HG02885 (cell line): ENCODE results near the gene GSG1.
A peak's percentile ranks its signal among the peaks of the same experiment; 100 is the strongest.

Experiments used
- ATAC-seq: cut with Tn5 transposase; IDR thresholded peaks from one replicate; pipeline ENCODE4 v1.9.1; 2021; ENCODE audit warnings: mild to moderate bottlenecking; ENCODE audit not compliant: unreplicated experiment, poor library complexity

The GSG1 gene

GRCh38 chr12:13121568-13121967 is 18.1 kb upstream of the GSG1 start:
- ATAC-seq: no peak

DNA sequence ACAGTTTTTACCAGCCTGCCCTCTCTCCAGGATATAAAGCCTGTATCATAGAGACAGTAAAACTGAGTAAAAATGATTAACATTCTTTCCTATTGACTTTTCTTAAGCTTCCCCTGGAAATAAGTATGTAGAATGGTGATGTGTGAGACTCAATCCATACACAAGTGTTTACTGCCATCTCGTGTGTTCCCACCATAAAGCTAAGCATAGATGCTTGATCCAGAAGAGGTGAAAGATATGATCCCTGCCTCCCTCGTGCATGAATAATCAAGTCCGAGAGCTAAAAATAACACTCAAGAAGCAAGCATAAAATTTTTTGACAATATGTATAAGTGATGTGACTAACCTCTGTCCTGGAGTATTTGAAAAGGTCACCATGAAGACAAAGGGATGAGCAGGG is 16.9 kb upstream of the GSG1 start:
- ATAC-seq: no peak

DNA sequence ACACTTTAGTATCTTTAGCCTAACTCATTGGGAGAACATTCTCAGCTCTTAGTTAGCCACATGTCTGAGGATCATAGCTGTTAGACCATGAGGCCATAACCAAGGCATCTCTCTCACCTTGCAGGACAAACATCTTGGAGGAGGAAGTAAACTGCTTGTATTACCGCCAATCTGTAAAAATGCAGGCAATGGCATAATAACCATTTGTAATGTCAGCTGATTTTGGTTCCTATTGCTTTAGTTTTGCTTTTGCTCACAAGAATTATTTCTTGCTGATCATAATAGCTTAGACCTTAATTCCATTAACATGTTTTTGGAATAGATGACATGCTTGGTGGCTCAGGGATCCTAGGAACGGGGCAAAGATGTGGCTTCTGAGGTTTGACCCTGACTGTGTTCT is 16.4 kb upstream of the GSG1 start:
- ATAC-seq: no peak

GRCh38 chr12:13117029-13117428 is 13.6 kb upstream of the GSG1 start:
- no peak for ATAC-seq

DNA sequence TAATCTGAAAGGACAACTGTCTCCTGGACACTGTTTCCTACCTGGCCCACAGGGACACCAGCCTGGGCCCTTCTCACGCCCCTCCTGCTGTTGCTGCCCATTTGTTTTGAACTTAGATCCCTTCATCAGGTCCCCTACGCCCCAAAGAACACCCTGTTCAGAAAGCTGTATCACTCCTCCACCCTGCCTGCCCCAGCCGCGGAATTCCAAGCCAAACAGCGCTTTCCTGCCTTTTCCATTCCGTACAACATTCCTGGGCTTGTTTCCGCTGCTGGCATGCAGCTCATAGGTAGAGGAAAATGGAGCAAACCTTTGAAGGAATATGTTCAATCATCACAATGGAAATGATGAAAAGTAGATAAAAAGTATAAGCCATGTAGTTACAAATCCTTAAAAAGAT is 12.8 kb upstream of the GSG1 start:
- no peak for ATAC-seq

- no peak for ATAC-seq
Measured at GRCh38 chr12:13114251-13115052, 11.0 kb upstream of the GSG1 start.

DNA sequence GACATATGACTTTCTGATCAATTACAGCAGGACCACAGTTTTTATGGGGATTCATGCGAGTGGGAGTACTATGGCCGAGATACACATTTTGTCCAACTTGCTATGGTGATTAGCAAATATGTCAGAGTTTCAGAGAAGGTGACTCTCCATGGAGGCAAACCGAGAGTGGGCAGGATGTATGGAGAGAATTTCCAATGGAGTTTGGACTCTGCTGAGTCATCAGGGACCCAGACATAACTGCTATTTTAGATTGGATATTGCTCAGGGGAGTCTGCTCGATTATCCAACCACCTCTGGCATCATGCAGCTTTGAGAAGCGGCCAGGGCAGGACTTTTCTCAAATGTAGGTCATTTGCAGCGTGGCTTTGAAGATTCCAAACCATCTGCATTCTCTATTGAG is 9.5 kb upstream of the GSG1 start:
- no peak for ATAC-seq

- no peak for ATAC-seq
Measured at GRCh38 chr12:13106666-13107065, 3.2 kb upstream of the GSG1 start.

- no peak for ATAC-seq
Measured at GRCh38 chr12:13105781-13106180, 2.3 kb upstream of the GSG1 start.

DNA sequence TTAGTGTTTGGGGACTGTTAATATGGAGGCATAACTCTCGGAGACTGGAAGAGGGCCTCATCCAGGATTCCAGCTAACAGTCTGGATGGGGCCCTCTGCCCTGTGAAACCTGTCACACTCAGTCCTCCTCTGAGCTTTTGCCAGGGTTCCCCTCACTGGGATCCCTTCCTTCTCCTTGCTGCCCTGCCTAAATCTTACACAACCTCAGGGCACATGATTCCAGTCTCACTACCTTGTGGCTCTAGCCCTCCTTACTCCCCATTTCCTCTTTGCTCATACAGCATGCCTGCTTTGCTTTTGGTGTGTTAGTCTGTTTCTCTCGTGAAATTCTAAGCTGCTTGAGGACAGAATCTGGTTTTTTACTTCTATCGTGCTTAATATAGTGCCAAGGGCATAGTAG is 942 bp upstream of the GSG1 start:
- ATAC-seq: no peak

GRCh38 chr12:13102461-13103195 is 839 bp downstream of the GSG1 start:
- no peak for ATAC-seq

DNA sequence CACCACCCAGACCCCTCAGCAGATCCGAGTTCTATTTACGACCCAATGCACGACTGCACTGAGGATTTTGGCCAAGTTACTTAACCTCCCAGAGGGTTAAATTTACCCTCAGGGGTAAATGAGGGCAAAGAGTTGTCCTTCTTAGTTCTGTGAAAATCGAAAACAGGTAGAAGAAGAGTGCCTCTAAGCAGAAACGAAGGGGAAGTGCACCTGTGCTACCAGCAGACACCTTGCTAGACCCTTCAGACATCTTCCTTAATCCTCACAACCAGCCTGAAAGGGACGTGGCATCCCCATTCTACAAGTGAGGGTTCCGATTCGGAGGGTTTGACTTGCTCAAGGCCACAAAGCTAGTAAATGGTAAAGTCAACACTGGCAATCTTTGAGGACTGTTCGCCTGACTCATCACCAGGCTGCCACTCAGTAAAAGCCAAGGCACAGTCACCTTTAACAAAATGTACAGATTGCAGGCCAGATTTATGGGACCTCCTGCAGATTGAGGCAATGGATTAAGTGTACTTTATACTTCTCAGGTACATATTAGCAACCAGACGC is 1.6 kb downstream of the GSG1 start:
- ATAC-seq: no peak

DNA sequence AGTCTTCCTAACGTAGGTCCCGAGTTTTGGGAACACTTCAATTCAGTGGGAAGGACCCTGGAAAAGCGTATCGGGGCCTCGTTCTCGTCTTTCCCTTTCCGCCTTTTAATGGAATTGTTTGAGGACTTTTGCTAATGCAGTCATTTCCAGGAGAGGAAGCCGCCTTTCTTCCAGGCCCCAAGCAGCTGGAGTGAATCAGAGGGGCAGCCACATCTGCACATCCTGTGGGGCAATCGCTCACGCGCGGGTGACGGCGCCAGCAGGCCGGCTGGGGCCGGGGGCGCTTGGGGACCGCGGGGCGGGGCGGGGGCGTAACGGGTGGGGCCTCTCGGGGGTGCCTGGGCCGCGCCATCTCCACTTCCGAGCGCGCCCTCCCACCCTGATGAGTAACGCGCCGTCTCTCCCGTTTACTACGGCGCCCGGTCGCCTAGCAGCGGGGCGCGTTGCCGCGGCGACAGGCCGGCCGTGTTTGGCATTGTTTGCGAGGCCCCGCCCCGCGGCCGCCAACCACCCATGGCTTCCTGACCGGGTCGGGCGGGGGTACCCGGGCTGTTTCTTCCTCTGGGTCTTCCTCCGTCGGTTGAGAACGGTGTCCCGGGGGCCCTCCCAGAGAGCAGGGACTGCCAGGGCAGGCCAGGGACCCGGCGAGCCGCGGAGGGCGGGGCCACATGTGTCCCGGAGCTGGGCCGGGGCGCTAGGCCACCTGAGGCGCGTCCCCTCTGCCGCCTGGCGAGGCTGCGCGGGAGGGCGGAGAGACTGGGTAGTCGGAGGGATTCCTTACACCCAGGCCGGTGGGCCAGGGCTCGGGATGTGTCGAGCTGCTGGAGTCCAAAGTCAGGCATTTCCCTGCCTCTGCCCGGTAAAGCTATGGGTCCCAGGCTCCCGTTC is 2.3 kb downstream of the GSG1 start:
- peak; percentile 87 for ATAC-seq

DNA sequence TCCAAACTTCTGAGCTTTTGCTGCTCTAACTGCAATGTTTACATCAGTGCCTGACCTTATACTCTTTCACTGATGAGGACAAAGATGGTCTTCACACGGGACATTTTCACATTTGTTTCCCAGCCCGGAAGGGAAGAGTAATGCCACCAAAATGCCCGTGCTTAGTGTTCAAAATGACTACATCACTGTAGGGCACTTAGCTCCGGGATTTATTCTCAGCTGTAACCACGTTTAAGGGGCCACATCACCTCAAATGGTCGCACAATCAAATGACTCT is 2.9 kb downstream of the GSG1 start:
- no peak for ATAC-seq

GRCh38 chr12:13099844-13100604 is 3.4 kb downstream of the GSG1 start:
- no peak for ATAC-seq

DNA sequence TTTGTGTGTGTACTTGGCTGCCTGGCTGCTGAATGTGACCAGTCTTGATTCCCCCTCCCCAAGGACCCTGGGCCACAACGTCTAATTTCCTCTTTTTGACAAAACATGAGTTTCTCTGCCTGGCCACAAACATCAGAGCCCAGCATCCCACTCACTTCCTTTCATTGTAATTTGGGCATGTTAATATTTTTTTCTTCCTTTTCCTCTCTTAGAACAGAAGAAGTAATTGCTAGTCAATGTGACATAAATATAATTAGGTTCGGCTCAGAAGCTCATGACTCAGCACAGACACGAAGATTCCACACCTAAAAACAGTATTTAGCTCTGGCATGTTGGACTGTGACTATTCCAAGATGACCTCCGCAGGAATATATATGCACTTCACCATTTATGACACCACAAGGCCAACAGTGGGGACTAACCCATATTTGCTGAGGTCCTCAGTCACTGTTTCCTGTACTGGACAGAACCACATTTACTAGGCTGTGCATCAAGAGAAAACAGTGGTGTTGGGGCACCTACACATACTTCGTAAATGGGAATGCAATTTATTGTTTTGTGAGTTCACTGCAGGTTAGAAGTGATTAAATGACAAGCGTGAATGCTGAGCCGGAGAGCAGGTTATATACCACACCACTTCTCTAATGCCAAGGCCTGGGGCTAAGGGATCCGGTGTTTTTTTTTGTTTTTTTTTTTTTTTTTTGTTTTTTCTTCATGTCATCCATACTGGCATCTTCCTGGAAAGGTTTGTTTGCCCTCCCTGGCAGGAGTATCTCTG is 4.2 kb downstream of the GSG1 start:
- peak; percentile 28 for ATAC-seq

DNA sequence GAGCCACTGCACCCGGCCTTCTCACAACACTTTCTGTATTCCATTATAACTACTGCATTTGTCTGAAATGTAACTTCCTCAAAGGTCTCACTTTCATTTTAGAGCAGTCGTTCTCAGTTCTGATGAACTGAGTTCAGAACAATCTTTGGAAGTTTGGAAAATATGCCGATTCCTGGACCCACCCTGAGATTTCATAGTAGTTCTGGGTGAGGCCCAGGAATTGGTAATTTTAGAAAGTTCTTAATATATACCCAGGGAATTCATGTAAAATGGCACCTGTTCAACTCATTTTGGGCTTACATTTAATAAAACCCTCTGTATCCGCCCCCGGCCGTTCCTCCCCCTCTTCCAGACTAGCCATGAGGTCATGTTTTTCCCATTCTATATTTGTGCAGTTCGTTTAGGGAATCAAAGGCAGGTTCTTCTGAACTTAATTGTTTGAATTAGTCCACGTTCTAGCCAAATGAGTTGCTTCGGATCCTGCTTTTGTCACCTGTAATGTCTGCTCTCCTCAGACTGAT is 5.9 kb downstream of the GSG1 start:
- ATAC-seq: no peak

DNA sequence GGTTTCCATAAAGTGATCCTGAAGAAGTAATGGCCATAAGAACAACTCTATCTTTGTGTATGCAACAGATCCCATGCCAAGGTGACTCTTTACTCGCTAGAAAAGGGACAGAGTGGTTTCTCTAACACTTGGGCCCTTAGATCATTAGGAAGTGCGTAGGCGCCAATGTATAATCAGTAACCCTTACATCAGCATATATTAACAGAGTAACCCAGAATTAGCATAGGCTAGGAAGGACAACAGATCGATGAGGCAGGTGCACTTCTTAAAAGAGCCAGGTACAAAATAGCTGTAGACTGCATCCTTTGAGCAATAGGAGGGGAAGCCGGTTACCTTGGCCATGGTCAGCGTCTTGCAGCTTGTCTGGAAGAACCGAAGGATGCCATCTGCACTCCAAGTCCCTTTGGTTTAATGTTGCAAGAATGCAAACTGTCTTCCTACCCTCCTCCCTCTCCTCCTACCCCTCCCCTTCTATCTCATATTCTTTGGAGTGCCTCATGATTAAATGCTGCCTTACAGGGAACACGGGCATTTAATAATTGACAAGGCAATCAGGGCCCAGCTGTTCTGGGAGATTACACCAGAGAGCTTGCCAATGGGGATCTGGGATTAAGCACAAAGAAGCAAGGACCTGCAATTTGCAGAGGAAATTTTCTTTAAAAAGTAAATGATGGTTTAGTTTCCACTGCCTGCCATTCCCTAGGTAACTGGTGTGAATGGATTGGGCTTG is 8.0 kb downstream of the GSG1 start:
- ATAC-seq: no peak

DNA sequence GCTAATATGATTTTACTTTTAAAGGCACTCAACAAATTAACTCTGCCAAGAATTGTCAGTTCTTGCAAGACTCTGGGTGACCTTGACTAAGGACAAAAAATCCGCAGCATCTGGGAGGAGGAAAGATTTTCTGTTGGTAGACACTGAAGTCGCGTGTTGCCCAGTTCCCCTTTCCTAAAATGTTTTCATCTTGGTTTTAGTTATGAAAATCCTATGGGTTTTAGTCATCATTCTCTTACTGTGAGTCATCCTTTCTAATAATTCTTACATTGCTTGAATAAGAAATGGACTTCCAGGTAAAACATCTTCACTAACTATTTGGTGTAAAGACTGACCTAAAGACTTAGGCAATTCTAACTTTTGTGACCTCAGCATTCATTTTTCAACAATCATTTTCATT is 9.1 kb downstream of the GSG1 start:
- peak; percentile 61 for ATAC-seq
